Skeletal muscle satellite cell (primary cell): Measurements from ENCODE around the gene PACRG. TPM values are rescaled to one million over a fixed set of nuclear protein-coding genes. Genes with fewer than 3 reads are reported as not detected.
"Not testable (repeated sequence)": the region's sequence is repeated elsewhere in the genome, so short reads cannot be mapped to it uniquely, and the experiment has no call there.

ENCODE experiments used
- H3K27me3 ChIP-seq: 2 replicates; pipeline ENCODE4 v1.7.0; 2013; ENCODE audit warnings: low read length; ENCODE audit not compliant: control insufficient read depth, insufficient read depth
- H3K36me3 ChIP-seq: 2 replicates; pipeline ENCODE4 v1.7.0; 2013; ENCODE audit warnings: mild to moderate bottlenecking, control low read depth, low read length; ENCODE audit not compliant: insufficient read depth
- H3K4me1 ChIP-seq: 2 replicates; pipeline ENCODE4 v1.7.0; 2013; ENCODE audit warnings: low read length; ENCODE audit not compliant: control insufficient read depth, insufficient read depth
- H3K4me2 ChIP-seq: 2 replicates; pipeline ENCODE4 v1.7.0; 2013; ENCODE audit warnings: mild to moderate bottlenecking, low read length
- H3K4me3 ChIP-seq: 2 replicates; pipeline ENCODE4 v1.7.0; 2013; ENCODE audit warnings: low read length
- H3K9ac ChIP-seq: 2 replicates; pipeline ENCODE4 v1.7.0; 2013; ENCODE audit warnings: mild to moderate bottlenecking, low read depth, low read length, moderate library complexity
- H3K9me3 ChIP-seq: replicated peaks from 2 replicates; pipeline ENCODE4 v1.7.0; 2013; ENCODE audit warnings: mild to moderate bottlenecking, control low read depth, low read length
- total RNA-seq: library from RNA; depleted of rRNA; stranded (reverse); fragments of >200 nt; gene quantifications from 2 replicates; pipeline ENCODE4 v1.2.3, GENCODE V29; 2012; rRNA removed

PACRG gene
- 0.51 TPM in 1 of 2 replicates, not detected in the other for total RNA-seq

GRCh38 chr6:162727322-162728182 is at the start of gene PACRG, which contains the start of gene PRKN:
Gene PACRG (plus strand): TSS chr6:162727974.
Gene PRKN (minus strand): TSS chr6:162727766.
- Histone ChIP-seq H3K27me3 (no peaks in the 10 kb centered on the region), H3K9ac (peak within 1 kb of the TSS; percentile 89), H3K4me1 (peaks cover 10% of the 10 kb centered on the region), H3K9me3 (no peaks in the 10 kb centered on the region), H3K36me3 (no peaks in the 10 kb centered on the region), H3K4me2 (peak within 1 kb of the TSS; percentile 98), H3K4me3 (peak within 1 kb of the TSS; percentile 90)

GRCh38 chr6:162678896-162679295 is 48.9 kb upstream of the PACRG start:
- not testable (repeated sequence) for H3K4me2 ChIP-seq, H3K9ac ChIP-seq, H3K27me3 ChIP-seq, H3K4me1 ChIP-seq, H3K4me3 ChIP-seq, H3K9me3 ChIP-seq, H3K36me3 ChIP-seq

DNA sequence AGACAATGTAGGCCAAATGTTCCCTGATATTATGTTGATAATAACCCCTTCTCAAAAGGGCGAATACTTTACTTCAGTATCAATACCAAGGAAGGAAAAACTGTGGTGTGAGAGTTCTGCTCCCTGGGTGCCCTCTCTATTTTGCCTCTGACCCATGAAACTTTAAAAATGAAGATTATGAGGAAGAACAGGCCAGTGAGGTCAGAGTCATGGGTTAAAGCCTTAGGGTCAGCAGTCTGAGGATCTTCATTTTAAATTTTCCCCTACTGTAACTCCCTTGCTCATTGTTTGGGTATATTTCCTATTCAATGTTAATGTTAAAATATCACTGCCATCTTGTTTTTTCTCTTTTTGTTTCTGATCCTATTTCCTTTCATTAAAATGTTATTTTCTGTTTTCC is 48.1 kb upstream of the PACRG start:
- H3K4me2 ChIP-seq = no peak overlapping the region
- H3K4me1 ChIP-seq = no peaks in the 10 kb centered on the region
- H3K9ac ChIP-seq = no peak overlapping the region
- no peak overlapping the region for H3K4me3 ChIP-seq
- H3K36me3 ChIP-seq = no peaks in the 10 kb centered on the region
- no peaks in the 10 kb centered on the region for H3K9me3 ChIP-seq
- H3K27me3 ChIP-seq = no peaks in the 10 kb centered on the region

DNA sequence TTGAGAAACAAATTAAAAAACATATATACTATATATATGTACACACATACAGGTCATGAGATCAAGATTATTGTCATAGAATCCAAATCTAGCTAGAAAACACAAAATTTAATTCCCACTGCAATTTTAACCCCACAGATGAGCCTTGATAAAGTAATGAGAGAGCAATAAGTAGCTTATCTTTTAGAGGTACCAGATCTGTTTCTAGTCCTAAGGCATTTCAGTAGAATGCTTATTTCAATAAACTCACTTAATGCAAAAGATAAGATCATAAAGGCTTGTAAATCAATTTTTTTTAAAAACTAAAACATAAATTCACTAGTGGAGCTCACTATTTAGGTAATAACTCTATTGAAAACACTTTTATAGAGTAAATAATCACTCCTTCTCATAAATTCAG is 47.4 kb upstream of the PACRG start:
- no peaks in the 10 kb centered on the region for H3K9me3 ChIP-seq
- no peak overlapping the region for H3K4me2 ChIP-seq
- H3K27me3 ChIP-seq = no peaks in the 10 kb centered on the region
- no peak overlapping the region for H3K9ac ChIP-seq
- no peak overlapping the region for H3K4me3 ChIP-seq
- H3K4me1 ChIP-seq = no peaks in the 10 kb centered on the region
- no peaks in the 10 kb centered on the region for H3K36me3 ChIP-seq

DNA sequence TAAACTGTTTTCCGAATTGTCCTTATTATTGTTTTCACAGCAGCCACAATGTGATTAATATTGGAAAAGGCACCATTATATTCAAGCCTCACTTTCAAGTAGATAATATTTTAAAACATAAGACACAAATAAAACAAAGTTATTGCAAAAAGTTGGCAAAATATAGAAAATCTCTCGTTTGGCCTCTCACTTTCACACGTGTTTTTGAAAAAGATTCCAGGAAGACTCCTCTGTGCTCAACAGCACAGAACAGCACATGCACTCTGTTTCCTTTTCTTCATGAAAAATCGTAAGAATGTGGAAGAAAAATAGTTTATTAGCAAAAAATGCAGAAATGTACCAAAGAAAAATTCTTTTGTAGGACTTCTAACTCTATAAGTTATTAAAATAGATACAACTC is 46.9 kb upstream of the PACRG start:
- Histone ChIP-seq H3K9me3 (no peaks in the 10 kb centered on the region), H3K4me3 (no peak overlapping the region), H3K27me3 (no peaks in the 10 kb centered on the region), H3K4me2 (no peak overlapping the region), H3K4me1 (no peaks in the 10 kb centered on the region), H3K36me3 (no peaks in the 10 kb centered on the region), H3K9ac (no peak overlapping the region)

GRCh38 chr6:162681447-162681846 is 46.3 kb upstream of the PACRG start:
- Histone ChIP-seq H3K4me2 (no peak overlapping the region), H3K4me1 (no peaks in the 10 kb centered on the region), H3K36me3 (no peaks in the 10 kb centered on the region), H3K27me3 (no peaks in the 10 kb centered on the region), H3K9ac (no peak overlapping the region), H3K9me3 (no peaks in the 10 kb centered on the region), H3K4me3 (no peak overlapping the region)

DNA sequence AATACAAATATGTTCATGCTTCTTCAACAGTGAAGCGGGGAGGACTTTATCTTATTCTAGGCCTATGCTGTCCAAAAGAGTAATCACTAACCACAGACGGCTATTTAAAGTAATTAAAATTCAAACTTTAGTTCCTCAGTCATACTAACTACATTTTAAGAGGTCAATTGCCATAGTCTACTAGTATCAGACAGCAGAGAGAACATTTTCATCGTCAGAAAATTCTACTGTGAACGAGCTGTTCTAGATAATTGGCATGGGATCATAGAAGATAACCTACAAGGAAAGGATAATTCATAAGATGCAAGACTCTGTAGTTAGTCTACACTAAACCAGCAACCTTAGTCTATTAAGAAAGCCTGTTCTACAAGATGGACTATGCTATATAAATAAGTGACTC is 44.6 kb upstream of the PACRG start:
- no peaks in the 10 kb centered on the region for H3K27me3 ChIP-seq
- no peak overlapping the region for H3K9ac ChIP-seq
- H3K9me3 ChIP-seq = no peaks in the 10 kb centered on the region
- no peak overlapping the region for H3K4me3 ChIP-seq
- H3K4me1 ChIP-seq = no peaks in the 10 kb centered on the region
- H3K36me3 ChIP-seq = no peaks in the 10 kb centered on the region
- no peak overlapping the region for H3K4me2 ChIP-seq

DNA sequence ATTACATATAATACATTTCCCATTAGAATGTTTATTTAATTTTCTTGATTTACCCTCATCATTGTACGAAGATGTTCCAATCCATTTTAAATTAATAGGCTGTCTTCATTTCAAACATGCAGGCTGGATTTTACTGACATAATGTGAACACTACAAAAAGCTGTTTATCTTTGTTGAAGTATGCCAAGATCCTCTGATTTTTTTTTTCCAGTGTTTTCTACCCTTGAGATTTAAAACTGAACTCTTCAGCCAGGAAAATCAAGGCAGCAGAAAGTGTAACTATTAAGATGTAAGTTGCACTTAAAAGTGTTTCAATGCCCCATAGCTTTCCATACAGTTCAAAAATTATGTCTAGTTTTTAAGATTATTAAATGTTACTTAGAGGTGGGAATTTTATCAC is 43.7 kb upstream of the PACRG start:
- Histone ChIP-seq H3K9me3 (no peaks in the 10 kb centered on the region), H3K36me3 (no peaks in the 10 kb centered on the region), H3K27me3 (no peaks in the 10 kb centered on the region), H3K9ac (no peak overlapping the region), H3K4me1 (no peaks in the 10 kb centered on the region), H3K4me3 (no peak overlapping the region), H3K4me2 (no peak overlapping the region)

DNA sequence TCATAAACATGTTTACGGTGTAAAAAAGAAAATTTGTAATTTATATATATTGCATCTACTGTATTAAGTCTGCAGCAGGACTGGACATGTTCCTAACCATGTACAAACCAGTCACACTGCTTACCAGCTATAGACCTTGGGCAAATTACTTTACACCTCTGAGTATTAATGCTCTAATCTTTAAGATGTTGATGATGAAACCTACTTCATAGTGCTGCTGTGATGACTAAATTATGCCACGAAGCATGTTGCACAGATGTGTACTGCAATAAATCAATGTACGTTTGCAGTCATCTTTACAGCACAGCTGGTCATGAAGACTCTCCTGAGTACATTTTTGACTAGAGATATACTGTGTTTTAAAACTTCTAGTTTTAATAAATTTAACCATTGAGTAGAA is 42.8 kb upstream of the PACRG start:
- no peaks in the 10 kb centered on the region for H3K36me3 ChIP-seq
- H3K4me2 ChIP-seq = no peak overlapping the region
- H3K4me1 ChIP-seq = no peaks in the 10 kb centered on the region
- no peaks in the 10 kb centered on the region for H3K9me3 ChIP-seq
- H3K9ac ChIP-seq = no peak overlapping the region
- no peak overlapping the region for H3K4me3 ChIP-seq
- no peaks in the 10 kb centered on the region for H3K27me3 ChIP-seq

DNA sequence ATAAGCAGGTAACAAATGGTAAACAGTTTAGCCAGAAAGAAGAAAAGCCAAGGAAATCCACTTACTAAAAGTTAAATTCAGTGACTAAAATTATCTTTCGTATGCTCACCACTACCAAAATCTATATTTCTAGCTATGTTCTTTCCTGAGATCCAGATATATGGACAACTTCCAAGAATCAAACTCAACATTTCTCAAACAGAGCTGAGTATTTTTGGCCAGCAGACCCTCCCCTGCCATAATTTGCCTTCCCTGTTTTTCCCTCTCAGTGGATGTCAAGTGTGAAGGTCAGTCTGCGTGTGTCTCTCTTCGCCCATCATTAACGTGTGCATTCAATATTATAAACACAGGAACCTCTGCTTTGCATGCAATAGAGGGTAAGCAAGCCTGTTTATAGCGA is 42.2 kb upstream of the PACRG start:
- H3K4me3 ChIP-seq = no peak overlapping the region
- H3K36me3 ChIP-seq = no peaks in the 10 kb centered on the region
- H3K9me3 ChIP-seq = no peaks in the 10 kb centered on the region
- H3K9ac ChIP-seq = no peak overlapping the region
- H3K4me1 ChIP-seq = no peaks in the 10 kb centered on the region
- H3K27me3 ChIP-seq = no peaks in the 10 kb centered on the region
- no peak overlapping the region for H3K4me2 ChIP-seq

GRCh38 chr6:162688751-162689345 is 38.9 kb upstream of the PACRG start:
- Histone ChIP-seq H3K4me1 (no peaks in the 10 kb centered on the region), H3K9me3 (no peaks in the 10 kb centered on the region), H3K4me2 (no peak overlapping the region), H3K4me3 (no peak overlapping the region), H3K27me3 (no peaks in the 10 kb centered on the region), H3K9ac (no peak overlapping the region), H3K36me3 (no peaks in the 10 kb centered on the region)

GRCh38 chr6:162690158-162690557 is 37.6 kb upstream of the PACRG start:
- H3K4me3 ChIP-seq = no peak overlapping the region
- H3K9ac ChIP-seq = no peak overlapping the region
- no peaks in the 10 kb centered on the region for H3K9me3 ChIP-seq
- H3K4me1 ChIP-seq = no peaks in the 10 kb centered on the region
- no peak overlapping the region for H3K4me2 ChIP-seq
- no peaks in the 10 kb centered on the region for H3K27me3 ChIP-seq
- H3K36me3 ChIP-seq = no peaks in the 10 kb centered on the region
